ENCODE results near the gene HADH. TPM values are rescaled to one million over a fixed set of nuclear protein-coding genes. Genes with fewer than 3 reads are reported as not detected.

Gene HADH
- total RNA-seq, 1 donor from 2014 or later, result 238 TPM

DNA sequence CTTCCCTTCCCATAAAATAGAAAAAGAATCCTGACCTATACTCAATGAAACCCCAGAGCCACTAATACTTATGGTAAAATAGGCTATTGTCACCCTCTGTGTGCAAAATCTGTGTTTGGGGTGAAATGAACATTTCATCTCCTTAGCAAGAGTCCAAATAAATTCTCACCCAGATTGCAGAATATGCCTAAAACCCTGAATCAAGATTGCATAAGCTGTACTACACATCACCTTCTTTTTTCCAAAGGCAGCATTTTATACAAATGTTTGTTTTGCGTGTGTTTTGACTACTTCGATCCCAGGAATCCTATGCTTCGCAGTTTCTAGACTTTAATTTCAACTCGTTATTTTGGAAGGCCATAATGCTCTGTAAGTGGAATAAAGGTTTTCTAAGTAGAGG lies 12.2 kb upstream of the HADH start:
- intact Hi-C loops (cut with micrococcal nuclease), result no loop called here
- TF ChIP-seq CTCF (IDR thresholded peaks at IDR 0.05; ENCODE audit: borderline replicate concordance), result no peak
- no peaks in the 10 kb centered on the region for H3K27me3 ChIP-seq (ENCODE audit: low read depth)
- no peak overlapping the region for H3K4me3 ChIP-seq
- peaks cover 11% of the 10 kb centered on the region for H3K9me3 ChIP-seq (replicated peaks)
- H3K4me1 ChIP-seq, result peaks cover 10% of the 10 kb centered on the region
- no peaks in the 10 kb centered on the region for H3K36me3 ChIP-seq
- no peak overlapping the region for H3K27ac ChIP-seq (replicated peaks)
- no peak for DNase-seq

GRCh38 chr4:107977966-107978705 lies 11.6 kb upstream of the HADH start:
- H3K4me3 ChIP-seq, result no peak overlapping the region
- intact Hi-C loops (cut with micrococcal nuclease), result no loop called here
- H3K27ac ChIP-seq (replicated peaks), result no peak overlapping the region
- peaks cover 11% of the 10 kb centered on the region for H3K9me3 ChIP-seq (replicated peaks)
- DNase-seq, result no peak
- H3K36me3 ChIP-seq, result no peaks in the 10 kb centered on the region
- TF ChIP-seq CTCF (IDR thresholded peaks at IDR 0.05; ENCODE audit: borderline replicate concordance), result no peak
- no peaks in the 10 kb centered on the region for H3K27me3 ChIP-seq (ENCODE audit: low read depth)
- peaks cover 10% of the 10 kb centered on the region for H3K4me1 ChIP-seq

DNA sequence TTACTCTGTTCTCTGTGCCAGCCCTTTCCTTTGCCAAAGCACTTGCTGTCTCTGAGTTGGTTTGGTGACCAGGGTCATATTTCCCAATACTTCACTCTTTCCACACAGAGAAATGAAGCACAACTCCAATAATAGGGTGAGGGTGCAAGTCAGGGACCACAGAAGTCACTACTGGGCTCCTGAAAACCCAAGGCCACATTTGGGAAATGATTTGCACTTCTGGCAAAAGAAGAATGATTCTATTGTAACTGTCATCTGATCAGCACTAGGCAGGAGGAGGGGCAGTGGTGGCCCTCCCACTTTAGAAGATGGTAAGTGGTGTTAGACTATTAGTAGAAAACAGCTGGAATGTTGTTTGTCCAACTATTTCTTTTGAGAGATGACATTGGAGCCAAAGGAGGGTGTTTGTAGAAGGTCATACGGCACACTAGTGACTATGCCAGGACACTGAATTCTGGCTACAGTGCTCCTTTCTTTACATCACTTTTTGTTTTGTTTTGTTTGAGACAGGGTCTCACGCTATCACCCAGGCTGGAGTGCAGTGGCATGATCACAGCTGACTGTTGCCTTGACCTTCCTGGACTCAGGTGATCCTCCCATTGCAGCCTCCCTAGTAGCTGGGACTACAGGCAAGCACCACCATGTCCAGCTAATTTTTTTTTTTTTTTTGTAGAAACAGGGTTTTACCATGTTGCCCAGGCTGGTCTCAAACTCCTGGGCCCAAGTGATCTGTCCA lies 10.8 kb upstream of the HADH start:
- H3K27ac ChIP-seq (replicated peaks), result no peak overlapping the region
- intact Hi-C loops (cut with micrococcal nuclease), result no loop called here
- H3K27me3 ChIP-seq (ENCODE audit: low read depth), result no peaks in the 10 kb centered on the region
- peaks cover 11% of the 10 kb centered on the region for H3K9me3 ChIP-seq (replicated peaks)
- no peak overlapping the region for H3K4me3 ChIP-seq
- H3K36me3 ChIP-seq, result no peaks in the 10 kb centered on the region
- H3K4me1 ChIP-seq, result peaks cover 10% of the 10 kb centered on the region
- no peak for TF ChIP-seq CTCF (IDR thresholded peaks at IDR 0.05; ENCODE audit: borderline replicate concordance)
- DNase-seq, result no peak

DNA sequence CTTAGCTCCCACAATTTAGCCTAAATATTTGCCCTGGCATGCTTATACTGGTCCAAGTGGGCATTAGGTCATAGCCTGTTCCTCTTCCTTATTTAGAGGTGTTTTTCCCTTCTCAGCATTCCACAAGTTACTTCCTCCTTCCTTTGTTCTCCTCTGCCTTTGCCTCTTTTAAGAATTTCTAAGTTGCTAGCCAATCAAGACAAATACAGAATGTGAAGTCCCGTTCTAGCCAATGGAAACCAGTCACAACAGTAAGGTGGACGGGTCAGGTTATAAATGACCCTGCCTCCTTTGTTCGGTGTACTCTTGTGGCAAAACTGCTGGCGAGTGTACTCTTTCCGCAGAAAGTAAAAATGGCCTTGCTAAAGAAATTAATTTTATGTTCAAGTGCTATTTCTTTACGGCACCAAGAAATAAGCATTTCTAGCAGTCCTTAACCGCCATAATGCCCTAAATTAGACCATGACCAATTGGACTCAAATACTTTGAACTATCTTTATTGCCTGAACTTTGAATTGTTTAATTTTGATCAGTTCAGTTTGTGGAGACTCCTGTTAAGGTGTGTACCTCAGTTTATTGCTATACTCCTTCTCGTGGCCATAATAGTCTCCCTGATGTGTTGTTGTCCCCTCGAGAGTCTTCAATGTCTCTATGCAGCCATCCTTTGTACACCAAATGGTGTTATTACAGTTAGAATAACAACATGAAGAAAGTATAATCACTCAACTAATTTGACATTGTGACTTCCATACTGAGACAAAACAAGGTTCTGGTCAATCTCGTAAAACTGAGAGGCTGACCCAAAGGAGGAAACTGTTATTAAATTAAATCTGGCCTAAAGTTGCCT lies 1.6 kb upstream of the HADH start:
- Histone ChIP-seq H3K27me3 (ENCODE audit: low read depth) (no peaks in the 10 kb centered on the region), H3K4me1 (peaks cover 61% of the 10 kb centered on the region), H3K36me3 (no peaks in the 10 kb centered on the region), H3K27ac (replicated peaks) (peak overlapping the region; percentile 90), H3K4me3 (peak overlapping the region; percentile 80), H3K9me3 (replicated peaks) (no peaks in the 10 kb centered on the region)
- intact Hi-C loops (cut with micrococcal nuclease), result no loop called here
- TF ChIP-seq CTCF (IDR thresholded peaks at IDR 0.05; ENCODE audit: borderline replicate concordance), result no peak
- DNase-seq, result no peak

- Histone ChIP-seq H3K27ac (replicated peaks) (peak overlapping the region; percentile 90), H3K36me3 (no peaks in the 10 kb centered on the region), H3K4me3 (peak overlapping the region; percentile 80), H3K27me3 (ENCODE audit: low read depth) (no peaks in the 10 kb centered on the region), H3K9me3 (replicated peaks) (no peaks in the 10 kb centered on the region), H3K4me1 (peaks cover 67% of the 10 kb centered on the region)
- TF ChIP-seq CTCF (IDR thresholded peaks at IDR 0.05; ENCODE audit: borderline replicate concordance), result no peak
- intact Hi-C loops (cut with micrococcal nuclease), result no loop called here
- DNase-seq, result no peak
Observed at GRCh38 chr4:107988763-107989035, 990 bp upstream of the HADH start.

Data from left ventricle myocardium inferior (tissue), 1 donor.